HUES6 (cell line): ENCODE data around the gene JHY.

Experiments used
- H3K27ac ChIP-seq: 2 replicates; pipeline ENCODE4 v1.7.0; 2013; ENCODE audit warnings: low read depth, mild to moderate bottlenecking, low read length, inconsistent platforms
- H3K27me3 ChIP-seq: 2 replicates; pipeline ENCODE4 v1.6.1; 2013; ENCODE audit warnings: low read length; ENCODE audit not compliant: control insufficient read depth, insufficient read depth
- H3K36me3 ChIP-seq: 2 replicates; pipeline ENCODE4 v1.6.1; 2013; ENCODE audit warnings: low read length; ENCODE audit not compliant: control insufficient read depth, insufficient read depth
- H3K4me1 ChIP-seq: 2 replicates; pipeline ENCODE4 v1.6.1; 2013; ENCODE audit warnings: low read length; ENCODE audit not compliant: control insufficient read depth, insufficient read depth
- H3K4me3 ChIP-seq: 2 replicates; pipeline ENCODE4 v1.5.1; 2013; ENCODE audit warnings: low read depth, low read length
- H3K9ac ChIP-seq: one replicate; pipeline ENCODE4 v1.6.1; 2013; ENCODE audit warnings: mild to moderate bottlenecking, low read length
- H3K9me3 ChIP-seq: 2 replicates; pipeline ENCODE4 v1.6.1; 2013; ENCODE audit warnings: low read depth, low read length; ENCODE audit not compliant: control insufficient read depth, insufficient read depth

Gene JHY

DNA sequence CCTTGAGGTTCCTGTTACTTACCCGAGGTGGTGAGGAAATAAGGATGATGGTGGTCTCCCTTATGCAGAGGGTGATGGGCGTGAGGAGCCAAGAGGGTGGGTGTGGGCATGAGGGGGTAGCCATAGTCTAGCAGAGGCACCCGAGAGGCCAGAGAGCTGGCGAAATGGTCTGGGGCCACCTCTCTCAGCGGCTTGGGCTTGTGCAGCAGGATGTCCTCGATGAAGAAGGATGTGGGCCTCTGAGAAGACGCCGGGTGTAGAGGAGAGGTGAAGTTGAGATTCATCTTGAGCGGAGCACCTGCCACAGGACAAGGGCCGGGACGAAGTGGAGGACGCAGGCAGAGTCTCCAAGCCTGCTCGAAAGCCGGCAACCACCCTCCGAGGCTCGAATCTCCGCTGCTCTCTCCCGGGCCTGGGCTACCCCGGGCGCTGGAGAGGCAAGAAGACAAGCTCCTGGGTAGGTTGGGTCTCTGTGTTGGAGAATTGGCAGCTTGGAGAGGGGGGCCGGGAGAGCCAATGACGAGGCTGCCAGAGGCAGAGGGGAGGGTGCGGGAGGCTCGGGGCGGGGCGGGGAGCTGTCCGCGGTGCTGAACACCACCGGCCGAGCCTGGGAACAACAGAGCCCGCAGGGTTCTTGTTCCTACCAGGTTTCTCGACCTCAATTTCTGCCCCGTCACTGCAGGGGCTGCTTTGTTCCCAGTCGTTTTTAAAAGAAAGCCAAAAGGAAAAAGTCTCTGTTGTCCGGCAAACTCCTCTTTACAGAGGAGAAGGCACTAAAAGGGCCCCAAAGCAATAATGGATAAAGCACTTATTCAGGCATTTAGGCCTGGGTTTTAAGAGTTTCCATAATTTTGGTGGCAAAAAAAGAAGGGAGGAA lies 99.1 kb downstream of the JHY start, which contains the start of gene BSX:
TSS of gene BSX (minus strand) at position 447 of the 877 bp plus-strand sequence. CDS start at position 284, 163 bp downstream.
- Histone ChIP-seq H3K9me3 (no peaks in the 10 kb centered on the region), H3K9ac (no peak within 1 kb of the TSS), H3K4me3 (peak within 1 kb of the TSS; percentile 36), H3K36me3 (no peaks in the 10 kb centered on the region), H3K4me1 (peaks cover 35% of the 10 kb centered on the region), H3K27ac (no peak within 1 kb of the TSS), H3K27me3 (peaks cover 99% of the 10 kb centered on the region)

GRCh38 chr11:122983438-122984185 lies 101.1 kb downstream of the JHY start:
- peak overlapping the region; percentile 67 for H3K4me3 ChIP-seq
- H3K27ac ChIP-seq: no peak overlapping the region
- H3K36me3 ChIP-seq: no peaks in the 10 kb centered on the region
- peak overlapping the region; percentile 45 for H3K9ac ChIP-seq
- peaks cover 26% of the 10 kb centered on the region for H3K4me1 ChIP-seq
- H3K9me3 ChIP-seq: no peaks in the 10 kb centered on the region
- H3K27me3 ChIP-seq: peaks cover 90% of the 10 kb centered on the region

- no peaks in the 10 kb centered on the region for H3K9me3 ChIP-seq
- peaks cover 22% of the 10 kb centered on the region for H3K4me1 ChIP-seq
- H3K27ac ChIP-seq: no peak overlapping the region
- H3K4me3 ChIP-seq: peak overlapping the region; percentile 67
- peak overlapping the region; percentile 45 for H3K9ac ChIP-seq
- H3K27me3 ChIP-seq: peaks cover 86% of the 10 kb centered on the region
- H3K36me3 ChIP-seq: no peaks in the 10 kb centered on the region
Observed at GRCh38 chr11:122984186-122985011, 101.8 kb downstream of the JHY start.

DNA sequence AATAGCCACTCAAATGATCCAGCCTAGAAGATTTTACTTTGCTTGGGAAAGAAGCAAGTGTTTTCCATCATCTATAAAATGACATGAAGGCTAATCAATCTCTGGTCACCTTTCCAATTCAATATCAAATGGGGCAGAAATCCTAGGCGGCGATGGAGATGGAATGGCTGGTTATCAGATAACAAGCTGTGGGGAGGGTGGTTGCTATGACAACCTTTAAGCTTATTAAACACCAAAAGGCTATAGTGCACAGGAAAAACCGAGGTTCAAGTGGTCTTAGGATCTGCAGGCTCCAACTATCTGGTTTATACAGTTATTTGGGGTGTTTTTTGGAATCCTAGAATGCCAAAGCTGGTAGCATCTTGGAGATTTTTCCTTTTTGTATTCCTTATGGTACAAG lies 113.0 kb downstream of the JHY start:
- Histone ChIP-seq H3K4me3 (no peak overlapping the region), H3K9ac (no peak overlapping the region), H3K27me3 (no peaks in the 10 kb centered on the region), H3K27ac (no peak overlapping the region), H3K36me3 (no peaks in the 10 kb centered on the region), H3K9me3 (no peaks in the 10 kb centered on the region), H3K4me1 (peaks cover 15% of the 10 kb centered on the region)

DNA sequence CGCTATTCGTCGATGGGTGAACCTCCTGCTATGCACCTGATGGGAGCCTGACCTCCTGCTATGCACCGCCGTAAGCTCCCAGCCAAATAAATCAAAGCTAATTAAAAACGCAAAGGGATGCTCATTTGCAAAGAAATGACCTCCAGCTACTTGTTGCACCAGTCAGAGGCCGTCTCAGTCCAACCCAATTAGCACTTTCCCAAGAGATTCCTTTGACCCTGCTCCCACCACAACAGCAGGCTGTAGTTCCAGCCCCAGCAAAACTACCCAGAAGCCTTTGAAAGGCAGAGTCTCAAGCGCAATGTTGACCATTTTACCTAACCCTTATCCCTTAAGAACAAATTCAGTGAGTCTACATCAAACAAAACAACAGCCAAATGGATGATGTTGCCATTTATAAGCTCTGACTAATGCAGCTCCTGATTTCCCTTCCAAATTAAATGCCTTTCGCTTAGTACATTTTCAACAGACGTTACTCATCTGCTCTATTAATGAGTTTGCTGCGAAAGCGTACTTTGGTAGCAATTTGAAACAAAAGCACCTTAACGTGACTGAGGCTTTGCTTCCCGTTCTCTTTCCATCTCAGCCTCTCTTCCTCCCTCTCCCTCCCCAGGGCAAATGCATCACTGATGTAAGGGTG lies 116.3 kb downstream of the JHY start:
- Histone ChIP-seq H3K9ac (no peak overlapping the region), H3K4me1 (peaks cover 15% of the 10 kb centered on the region), H3K36me3 (no peaks in the 10 kb centered on the region), H3K4me3 (0 out of 2 replicates have a peak overlapping the region, but pooled peaks have one; percentile 10), H3K27me3 (no peaks in the 10 kb centered on the region), H3K27ac (no peak overlapping the region), H3K9me3 (no peaks in the 10 kb centered on the region)

- Histone ChIP-seq H3K4me3 (no peak overlapping the region), H3K36me3 (no peaks in the 10 kb centered on the region), H3K9ac (no peak overlapping the region), H3K9me3 (no peaks in the 10 kb centered on the region), H3K27ac (no peak overlapping the region), H3K27me3 (no peaks in the 10 kb centered on the region), H3K4me1 (peaks cover 15% of the 10 kb centered on the region)
Observed at GRCh38 chr11:123000721-123001120, 118.2 kb downstream of the JHY start.

GRCh38 chr11:123006860-123007542 lies 124.4 kb downstream of the JHY start:
- no peaks in the 10 kb centered on the region for H3K36me3 ChIP-seq
- peaks cover 19% of the 10 kb centered on the region for H3K4me1 ChIP-seq
- H3K27ac ChIP-seq: no peak overlapping the region
- H3K4me3 ChIP-seq: no peak overlapping the region
- no peaks in the 10 kb centered on the region for H3K27me3 ChIP-seq
- H3K9ac ChIP-seq: no peak overlapping the region
- H3K9me3 ChIP-seq: no peaks in the 10 kb centered on the region
